Aorta (tissue), 5 donors: ENCODE measurements around the gene CCDC74B. TPM values are rescaled to one million over a fixed set of nuclear protein-coding genes. Genes with fewer than 3 reads are reported as not detected.
"Not testable (repeated sequence)": the region's sequence is repeated elsewhere in the genome, so short reads cannot be mapped to it uniquely, and the experiment has no call there.

ENCODE experiments used
- ATAC-seq: fragments of 200-7000 bp; cut with Tn5 transposase; one replicate; pipeline ENCODE4 v1.9.1; 2022; ENCODE audit warnings: moderate library complexity; ENCODE audit not compliant: low FRiP score
- DNase-seq, 2 donors: peaks; one replicate each; pipeline ENCODE4 v3.0.0-alpha.2; 2020
- H3K27ac ChIP-seq, 2 donors: one replicate each; pipeline ENCODE4 v1.5.1; 2013; ENCODE audit warnings: low read length in 2 of 2, mild to moderate bottlenecking in 2 of 2, moderate library complexity in 2 of 2, control low read depth in 1 of 2, inconsistent platforms in 1 of 2, low read depth in 1 of 2
- H3K27me3 ChIP-seq, 2 donors: one replicate each; pipeline ENCODE4 v1.6.1; 2013; ENCODE audit warnings: control low read depth in 1 of 2, low read length in 1 of 2, mild to moderate bottlenecking in 1 of 2, moderate library complexity in 1 of 2; ENCODE audit not compliant: insufficient read depth in 2 of 2, control insufficient read depth in 1 of 2
- H3K36me3 ChIP-seq, 2 donors: one replicate each; pipeline ENCODE4 v1.6.1; 2013; ENCODE audit warnings: control low read depth in 1 of 2, low read length in 1 of 2, mild to moderate bottlenecking in 1 of 2; ENCODE audit not compliant: insufficient read depth in 2 of 2, control insufficient read depth in 1 of 2
- H3K4me1 ChIP-seq, 2 donors: one replicate each; pipeline ENCODE4 v1.6.1; 2013; ENCODE audit warnings: low read length in 2 of 2, control low read depth in 1 of 2, mild to moderate bottlenecking in 1 of 2, moderate library complexity in 1 of 2; ENCODE audit not compliant: insufficient read depth in 2 of 2, control insufficient read depth in 1 of 2
- H3K4me3 ChIP-seq, 2 donors: one replicate each; pipeline ENCODE4 v1.5.1; 2013; ENCODE audit warnings: low read length in 2 of 2, control low read depth in 1 of 2, mild to moderate bottlenecking in 1 of 2
- H3K9me3 ChIP-seq: one replicate; pipeline ENCODE4 v1.6.1; 2013; ENCODE audit warnings: mild to moderate bottlenecking, low read length; ENCODE audit not compliant: control insufficient read depth
- WGBS, 2 donors: extraction: QIAGEN DNeasy Blood & Tissue Kit; methylation state at CpG; one replicate each; pipeline ENCODE4 v1.1.7; 2013; 5-methylcytosine and 5-hydroxymethylcytosine counted together
- intact Hi-C, 2 donors: fragments of 100-400 bp; cut with DNase I; formaldehyde crosslinking; loops; one replicate each; pipeline versions ENCODE4 v1.14.2 to v1.15.0; 2022
- polyA plus RNA-seq, 2 donors: library from polyadenylated mRNA; stranded (reverse); fragments of 200-250 nt; gene quantifications; one replicate each; pipeline ENCODE4 v1.2.3, GENCODE V29; 2013
- total RNA-seq, 2 donors: library from RNA; stranded (reverse); fragmentation: NEBNext Ultra II Directional; extraction: Animal tissue kit (Norgen Biotek cat#: 25700); gene quantifications; one replicate each; pipeline ENCODE4 v1.2.1, GENCODE V29; 2021
- donor health status: healthy with polysubstance abuse.
- donor health status: Bipolar disorder and iron deficiency.
- donor health status: DM: no; HTN: no; CAD: no.
- donor health status: DM: no; HTN: no; CAD: no.
- donor health status: DM: yes; HTN: yes; CAD: no.

CCDC74B gene
- total and polyA plus RNA-seq, 4 donors: 0.38 to 5.6 (median 1.9) TPM

- H3K4me1 ChIP-seq, H3K27me3 ChIP-seq, H3K9me3 ChIP-seq, ATAC-seq, H3K4me3 ChIP-seq, DNase-seq, H3K36me3 ChIP-seq, H3K27ac ChIP-seq, intact Hi-C loops: not testable (repeated sequence)
- 43 to 44% methylated on average over 6 of the region's 6 CpGs for WGBS, 2 donors
Observed at GRCh38 chr2:130148515-130148914, 3.6 kb upstream of the CCDC74B start.

GRCh38 chr2:130143266-130144039 lies 1.5 kb downstream of the CCDC74B start:
- H3K27ac ChIP-seq, H3K9me3 ChIP-seq, intact Hi-C loops, H3K36me3 ChIP-seq, ATAC-seq, H3K4me3 ChIP-seq, H3K4me1 ChIP-seq, H3K27me3 ChIP-seq: not testable (repeated sequence)
- 53 to 87% methylated on average over 12 to 23 of the region's 28 CpGs for WGBS, 2 donors
- peak in 1 of 2 donors; percentile 49 for DNase-seq

- 92 to 94% methylated on average over 13 of the region's 13 CpGs for WGBS, 2 donors
- intact Hi-C loops, H3K27me3 ChIP-seq, H3K4me1 ChIP-seq, ATAC-seq, H3K27ac ChIP-seq, H3K36me3 ChIP-seq, H3K9me3 ChIP-seq, H3K4me3 ChIP-seq: not testable (repeated sequence)
- DNase-seq: peak in 1 of 2 donors; percentile 48
Observed at GRCh38 chr2:130142396-130143265, 2.3 kb downstream of the CCDC74B start.

- H3K4me3 ChIP-seq, H3K27me3 ChIP-seq, H3K9me3 ChIP-seq, H3K36me3 ChIP-seq, H3K4me1 ChIP-seq, intact Hi-C loops, H3K27ac ChIP-seq, ATAC-seq: not testable (repeated sequence)
- DNase-seq: peak in 1 of 2 donors; percentile 54
- WGBS, 2 donors: 91 to 94% methylated on average over 11 to 18 of the region's 22 CpGs
Observed at GRCh38 chr2:130141645-130142370, 3.1 kb downstream of the CCDC74B start.

- H3K27ac ChIP-seq, H3K4me1 ChIP-seq, intact Hi-C loops, DNase-seq, ATAC-seq, H3K27me3 ChIP-seq, H3K4me3 ChIP-seq, H3K36me3 ChIP-seq, H3K9me3 ChIP-seq: not testable (repeated sequence)
- WGBS, 2 donors: 94% methylated on average over 4 of the region's 6 CpGs
Observed at GRCh38 chr2:130141002-130141401, 3.9 kb downstream of the CCDC74B start.

GRCh38 chr2:130140516-130140915 lies 4.4 kb downstream of the CCDC74B start:
- H3K9me3 ChIP-seq, intact Hi-C loops, H3K27ac ChIP-seq, H3K27me3 ChIP-seq, H3K4me3 ChIP-seq, H3K4me1 ChIP-seq, ATAC-seq, H3K36me3 ChIP-seq: not testable (repeated sequence)
- peak in 1 of 2 donors; percentile 21 for DNase-seq
- WGBS, 2 donors: 93 to 95% methylated on average over 4 to 7 of the region's 7 CpGs

- intact Hi-C loops, ATAC-seq, H3K27me3 ChIP-seq, H3K9me3 ChIP-seq, H3K27ac ChIP-seq, H3K4me3 ChIP-seq, H3K36me3 ChIP-seq, DNase-seq, H3K4me1 ChIP-seq: not testable (repeated sequence)
- 89% methylated on average over 22 to 29 of the region's 30 CpGs for WGBS, 2 donors
Observed at GRCh38 chr2:130139331-130140280, 5.3 kb downstream of the CCDC74B start.

- WGBS, 2 donors: 83 to 85% methylated on average over 13 to 15 of the region's 15 CpGs
- DNase-seq: peak in 1 of 2 donors; percentile 42
- intact Hi-C loops, H3K27me3 ChIP-seq, H3K9me3 ChIP-seq, ATAC-seq, H3K4me1 ChIP-seq, H3K36me3 ChIP-seq, H3K27ac ChIP-seq, H3K4me3 ChIP-seq: not testable (repeated sequence)
Observed at GRCh38 chr2:130138841-130139251, 6.1 kb downstream of the CCDC74B start.
